Stimulated activated naive B cell treated with anti-CD40 and anti-IgM and Interleukin-4, amounts not matched to agents 10 μg/mL and 1 μg/mL and 100 μg/mL, for 72 hours (primary cell): ENCODE results near the gene PPIL1.

Source experiments
- ATAC-seq, 2 donors: fragments of 150-1000 bp; cut with Tn5 transposase; replicated peaks; 2 replicates each; pipeline ENCODE4 v1.10.0; 2021; ENCODE audit warnings: moderate library complexity in 1 of 2
- DNase-seq: peaks from one replicate; pipeline ENCODE4 v3.0.0; 2021
- H3K27ac Mint-ChIP-seq: one replicate; pipeline ENCODE4 v1.8.0; 2022; ENCODE audit warnings: mild to moderate bottlenecking, mixed read lengths
- H3K27me3 Mint-ChIP-seq, 2 donors: one replicate each; pipeline ENCODE4 v1.8.0; 2022; ENCODE audit warnings: mixed read lengths in 2 of 2
- H3K36me3 Mint-ChIP-seq, 2 donors: one replicate each; pipeline ENCODE4 v1.8.0; 2022; ENCODE audit warnings: mixed read lengths in 2 of 2, mild to moderate bottlenecking in 1 of 2
- H3K4me1 Mint-ChIP-seq, 2 donors: one replicate each; pipeline ENCODE4 v1.8.0; 2022; ENCODE audit warnings: mixed read lengths in 2 of 2, mild to moderate bottlenecking in 1 of 2
- H3K4me3 Mint-ChIP-seq, 2 donors: one replicate each; pipeline ENCODE4 v1.8.0; 2022; ENCODE audit warnings: mild to moderate bottlenecking in 2 of 2, mixed read lengths in 2 of 2, moderate library complexity in 1 of 2
- H3K9me3 Mint-ChIP-seq, 2 donors: one replicate each; pipeline ENCODE4 v1.8.0; 2022; ENCODE audit warnings: mixed read lengths in 2 of 2, mild to moderate bottlenecking in 1 of 2

The PPIL1 gene

GRCh38 chr6:36853325-36853724 is 21.3 kb downstream of the PPIL1 start:
- H3K9me3 Mint-ChIP-seq, result no peaks in the 10 kb centered on the region
- DNase-seq (no peak), ATAC-seq (no peak)
- H3K36me3 Mint-ChIP-seq, result peaks cover 43 to 75% of the 10 kb centered on the region in 2 donors
- H3K27ac Mint-ChIP-seq, result peak overlapping the region; percentile 56
- H3K27me3 Mint-ChIP-seq, result peaks cover 10 to 16% of the 10 kb centered on the region in 2 donors
- H3K4me1 Mint-ChIP-seq, result peaks cover 12% of the 10 kb centered on the region in 2 donors
- no peak overlapping the region for H3K4me3 Mint-ChIP-seq

- Mint-ChIP-seq H3K9me3 (no peaks in the 10 kb centered on the region), H3K27me3 (peaks cover 13 to 18% of the 10 kb centered on the region in 2 donors), H3K4me3 (no peak overlapping the region), H3K27ac (no peak overlapping the region), H3K4me1 (peaks cover 12% of the 10 kb centered on the region in 2 donors), H3K36me3 (peaks cover 43 to 75% of the 10 kb centered on the region in 2 donors)
- DNase-seq (no peak), ATAC-seq (no peak)
Measured at GRCh38 chr6:36852481-36853147, 22.0 kb downstream of the PPIL1 start.

GRCh38 chr6:36851626-36852025 is 23.0 kb downstream of the PPIL1 start:
- Mint-ChIP-seq H3K9me3 (no peaks in the 10 kb centered on the region), H3K27me3 (peaks cover 13 to 18% of the 10 kb centered on the region in 2 donors), H3K27ac (no peak overlapping the region), H3K36me3 (peaks cover 40 to 67% of the 10 kb centered on the region in 2 donors), H3K4me3 (no peak overlapping the region), H3K4me1 (peaks cover 12% of the 10 kb centered on the region in 2 donors)
- no peak for DNase-seq
- no peak for ATAC-seq

GRCh38 chr6:36851149-36851614 is 23.4 kb downstream of the PPIL1 start:
- no peak overlapping the region for H3K27ac Mint-ChIP-seq
- H3K36me3 Mint-ChIP-seq, result peaks cover 35 to 63% of the 10 kb centered on the region in 2 donors
- peaks cover 13 to 18% of the 10 kb centered on the region in 2 donors for H3K27me3 Mint-ChIP-seq
- peaks cover 12% of the 10 kb centered on the region in 2 donors for H3K4me1 Mint-ChIP-seq
- peak in 1 of 2 donors; percentile 29 for ATAC-seq
- no peak overlapping the region for H3K4me3 Mint-ChIP-seq
- H3K9me3 Mint-ChIP-seq, result no peaks in the 10 kb centered on the region
- DNase-seq, result no peak

GRCh38 chr6:36850021-36850420 is 24.6 kb downstream of the PPIL1 start:
- Mint-ChIP-seq H3K9me3 (no peaks in the 10 kb centered on the region), H3K27me3 (peaks cover 20 to 23% of the 10 kb centered on the region in 2 donors), H3K36me3 (peaks cover 32 to 63% of the 10 kb centered on the region in 2 donors), H3K4me3 (no peak overlapping the region), H3K27ac (no peak overlapping the region), H3K4me1 (peaks cover 12% of the 10 kb centered on the region in 2 donors)
- ATAC-seq, result no peak
- DNase-seq, result no peak

- DNase-seq, result no peak
- peaks cover 12% of the 10 kb centered on the region in 2 donors for H3K4me1 Mint-ChIP-seq
- peak; percentile 49 to 57 for ATAC-seq
- peaks cover 25 to 53% of the 10 kb centered on the region in 2 donors for H3K36me3 Mint-ChIP-seq
- peak overlapping the region; percentile 27 to 41 for H3K4me3 Mint-ChIP-seq
- H3K27me3 Mint-ChIP-seq, result peaks cover 20 to 23% of the 10 kb centered on the region in 2 donors
- no peaks in the 10 kb centered on the region for H3K9me3 Mint-ChIP-seq
- H3K27ac Mint-ChIP-seq, result peak overlapping the region; percentile 33
Measured at GRCh38 chr6:36848658-36849441, 25.8 kb downstream of the PPIL1 start.

- Mint-ChIP-seq H3K4me3 (no peak overlapping the region), H3K36me3 (peaks cover 23 to 45% of the 10 kb centered on the region in 2 donors), H3K27me3 (peaks cover 20 to 23% of the 10 kb centered on the region in 2 donors), H3K9me3 (no peaks in the 10 kb centered on the region), H3K4me1 (peaks cover 12% of the 10 kb centered on the region in 2 donors), H3K27ac (no peak overlapping the region)
- ATAC-seq (no peak), DNase-seq (no peak)
Measured at GRCh38 chr6:36847991-36848390, 26.6 kb downstream of the PPIL1 start.

GRCh38 chr6:36847152-36847551 is 27.5 kb downstream of the PPIL1 start:
- no peak for DNase-seq
- Mint-ChIP-seq H3K27me3 (peaks cover 20 to 23% of the 10 kb centered on the region in 2 donors), H3K36me3 (peaks cover 20 to 39% of the 10 kb centered on the region in 2 donors), H3K4me1 (peaks cover 12% of the 10 kb centered on the region in 2 donors), H3K9me3 (no peaks in the 10 kb centered on the region), H3K4me3 (no peak overlapping the region), H3K27ac (no peak overlapping the region)
- no peak for ATAC-seq

- Mint-ChIP-seq H3K36me3 (peaks cover 7 to 24% of the 10 kb centered on the region in 2 donors), H3K4me1 (peaks cover 17 to 20% of the 10 kb centered on the region in 2 donors), H3K27me3 (peaks cover 29 to 31% of the 10 kb centered on the region in 2 donors), H3K9me3 (no peaks in the 10 kb centered on the region), H3K27ac (no peak overlapping the region), H3K4me3 (no peak overlapping the region)
- no peak for ATAC-seq
- DNase-seq, result no peak
Measured at GRCh38 chr6:36845233-36845632, 29.4 kb downstream of the PPIL1 start.

GRCh38 chr6:36844232-36845170 is 30.1 kb downstream of the PPIL1 start:
- H3K9me3 Mint-ChIP-seq, result no peaks in the 10 kb centered on the region
- H3K36me3 Mint-ChIP-seq, result peaks cover 4 to 17% of the 10 kb centered on the region in 2 donors
- no peak overlapping the region for H3K27ac Mint-ChIP-seq
- no peak overlapping the region for H3K4me3 Mint-ChIP-seq
- DNase-seq, result no peak
- H3K4me1 Mint-ChIP-seq, result peaks cover 17 to 25% of the 10 kb centered on the region in 2 donors
- ATAC-seq, result no peak
- H3K27me3 Mint-ChIP-seq, result peaks cover 29 to 30% of the 10 kb centered on the region in 2 donors

GRCh38 chr6:36843170-36843569 is 31.4 kb downstream of the PPIL1 start:
- no peak overlapping the region for H3K27ac Mint-ChIP-seq
- H3K27me3 Mint-ChIP-seq, result peaks cover 29 to 34% of the 10 kb centered on the region in 2 donors
- no peaks in the 10 kb centered on the region for H3K9me3 Mint-ChIP-seq
- ATAC-seq (no peak), DNase-seq (no peak)
- peaks cover 4 to 6% of the 10 kb centered on the region in 2 donors for H3K36me3 Mint-ChIP-seq
- no peak overlapping the region for H3K4me3 Mint-ChIP-seq
- H3K4me1 Mint-ChIP-seq, result peaks cover 14 to 23% of the 10 kb centered on the region in 2 donors

GRCh38 chr6:36841756-36842155 is 32.8 kb downstream of the PPIL1 start:
- Mint-ChIP-seq H3K27ac (no peak overlapping the region), H3K9me3 (no peaks in the 10 kb centered on the region), H3K4me3 (no peak overlapping the region), H3K4me1 (peaks cover 14 to 23% of the 10 kb centered on the region in 2 donors), H3K27me3 (peaks cover 40 to 42% of the 10 kb centered on the region in 2 donors), H3K36me3 (peaks cover 4 to 5% of the 10 kb centered on the region in 2 donors)
- DNase-seq, result no peak
- no peak for ATAC-seq

- no peak for DNase-seq
- peak overlapping the region; percentile 71 for H3K27ac Mint-ChIP-seq
- peak; percentile 36 to 51 for ATAC-seq
- peaks cover 39 to 43% of the 10 kb centered on the region in 2 donors for H3K27me3 Mint-ChIP-seq
- H3K36me3 Mint-ChIP-seq, result peaks cover 2 to 4% of the 10 kb centered on the region in 2 donors
- H3K4me3 Mint-ChIP-seq, result peak overlapping the region; percentile 68 to 79
- peaks cover 14 to 23% of the 10 kb centered on the region in 2 donors for H3K4me1 Mint-ChIP-seq
- H3K9me3 Mint-ChIP-seq, result no peaks in the 10 kb centered on the region
Measured at GRCh38 chr6:36840432-36841403, 33.9 kb downstream of the PPIL1 start.
